SKM-1 (cell line): ENCODE data around the gene PCSK5.
A peak's percentile ranks its signal among the peaks of the same experiment; 100 is the strongest.

Source experiments
- DNase-seq: peaks from one replicate; lab custom pipeline; 2025; ENCODE audit not compliant: unreplicated experiment; lab: John Stamatoyannopoulos, UW

PCSK5 gene

DNA sequence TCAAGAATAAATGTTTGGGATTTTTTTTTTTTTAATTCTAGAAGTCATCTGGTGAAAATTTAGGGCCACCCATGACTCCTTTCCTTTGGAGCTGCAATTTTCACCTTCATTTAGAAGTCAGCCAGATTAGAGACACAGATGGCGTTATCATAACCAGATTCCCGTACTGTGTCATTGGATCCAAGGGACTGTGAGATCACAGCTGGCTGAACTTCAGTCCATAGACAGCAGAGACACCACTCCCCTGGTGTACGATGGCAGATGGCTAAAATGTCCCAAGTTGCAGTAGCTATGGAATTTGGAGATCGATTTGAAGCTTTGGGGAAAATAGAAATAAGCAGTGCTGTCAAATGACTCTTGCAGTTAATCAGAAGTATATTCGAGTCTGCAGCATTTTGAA, 287.5 kb downstream of the PCSK5 start:
- no peak for DNase-seq

DNA sequence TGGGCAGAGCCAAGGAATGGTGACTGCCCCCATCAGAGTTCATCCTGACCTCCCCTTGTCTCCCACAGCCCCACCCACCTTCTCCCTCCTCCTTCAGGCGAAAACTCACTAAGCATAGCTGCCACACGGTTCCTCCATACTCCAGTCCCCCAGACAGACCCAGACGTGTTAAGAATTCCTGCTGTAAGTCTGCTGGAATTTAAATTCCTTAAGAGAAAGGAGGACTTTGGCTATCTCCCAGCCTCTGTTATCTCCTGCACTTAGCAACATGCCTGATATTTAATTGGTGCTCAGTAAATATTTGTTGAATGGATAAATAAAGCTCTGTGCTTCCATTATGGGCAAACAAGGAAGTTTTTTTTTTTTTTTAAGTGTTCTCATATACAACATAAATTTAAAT, 290.1 kb downstream of the PCSK5 start:
- no peak for DNase-seq

DNA sequence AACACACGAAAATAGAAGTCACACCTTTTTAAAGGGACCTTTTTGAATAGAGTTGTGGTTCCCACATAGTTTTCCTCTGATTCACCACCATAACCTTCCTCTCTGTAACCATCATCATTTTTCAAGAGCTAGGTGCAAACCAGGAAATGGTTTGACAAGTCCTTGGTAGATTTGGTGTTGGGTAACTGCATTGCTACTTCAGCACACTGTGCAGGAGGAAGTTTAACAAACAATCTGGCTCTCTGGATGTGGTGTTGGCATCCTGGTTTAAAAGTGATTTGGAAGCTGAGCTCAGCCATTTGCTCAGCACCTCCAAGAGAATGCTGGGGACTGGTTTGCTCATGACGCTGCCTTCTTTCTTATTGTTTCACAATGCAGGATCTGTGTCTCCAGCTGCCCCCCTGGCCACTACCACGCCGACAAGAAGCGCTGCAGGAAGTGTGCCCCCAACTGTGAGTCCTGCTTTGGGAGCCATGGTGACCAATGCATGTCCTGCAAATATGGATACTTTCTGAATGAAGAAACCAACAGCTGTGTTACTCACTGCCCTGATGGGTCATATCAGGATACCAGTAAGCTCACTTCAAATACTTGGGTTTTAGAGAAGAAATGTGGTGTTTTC, 290.7 kb downstream of the PCSK5 start:
- DNase-seq: peak; percentile 17

DNA sequence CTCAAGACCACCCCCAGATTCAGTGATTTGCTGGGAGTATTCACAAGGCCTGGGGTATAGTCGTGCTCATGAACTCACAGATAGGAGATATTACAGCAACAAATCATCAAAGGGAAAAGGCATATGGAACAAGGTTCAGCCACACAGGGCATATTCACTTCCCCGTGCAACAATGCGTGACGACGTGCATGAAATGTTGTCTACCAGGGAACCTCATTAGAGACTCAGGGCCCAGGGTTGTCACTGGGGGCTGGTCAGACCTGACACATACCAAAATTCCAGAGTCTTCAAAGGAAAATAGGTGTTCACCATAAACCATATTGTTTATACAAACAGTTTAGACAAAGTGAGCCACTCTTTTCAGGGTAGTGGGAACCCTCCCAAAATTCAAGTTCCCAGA, 291.3 kb downstream of the PCSK5 start:
- DNase-seq: no peak

DNA sequence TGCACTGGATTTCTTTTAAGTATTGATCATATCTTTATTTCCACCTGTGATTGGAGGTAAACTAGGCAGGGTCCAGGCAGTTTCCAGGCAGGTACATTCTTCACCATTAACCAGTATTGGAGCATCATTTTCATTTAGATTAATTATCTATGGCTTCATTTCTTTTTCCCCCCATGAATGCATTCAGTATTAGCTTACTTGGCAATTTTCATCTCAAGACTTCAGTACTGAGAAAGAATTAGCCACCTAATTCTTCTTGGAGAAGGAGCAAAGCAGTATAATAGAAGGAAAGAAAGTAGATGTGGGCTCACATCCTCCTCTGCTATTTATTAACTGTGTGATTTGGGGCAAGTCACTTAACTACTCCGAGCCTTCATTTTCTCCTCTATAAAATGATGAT, 295.0 kb downstream of the PCSK5 start:
- no peak for DNase-seq

DNA sequence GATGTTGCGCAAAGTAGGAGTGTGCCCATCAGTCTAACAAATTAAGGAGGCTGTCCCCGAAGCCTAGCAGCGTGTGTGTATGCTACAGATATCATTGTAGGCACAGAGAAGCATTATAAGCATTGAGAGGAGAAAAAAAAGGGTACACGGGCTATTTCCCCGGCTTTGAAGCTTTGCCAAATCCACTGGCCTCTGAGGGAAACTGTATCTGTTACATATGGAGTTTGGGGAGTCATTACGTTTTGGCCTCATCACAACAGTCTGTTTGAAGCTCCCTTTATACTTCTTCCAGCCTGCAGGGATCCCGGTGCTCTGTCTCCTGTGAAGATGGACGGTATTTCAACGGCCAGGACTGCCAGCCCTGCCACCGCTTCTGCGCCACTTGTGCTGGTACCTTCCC, 297.8 kb downstream of the PCSK5 start:
- DNase-seq: no peak

DNA sequence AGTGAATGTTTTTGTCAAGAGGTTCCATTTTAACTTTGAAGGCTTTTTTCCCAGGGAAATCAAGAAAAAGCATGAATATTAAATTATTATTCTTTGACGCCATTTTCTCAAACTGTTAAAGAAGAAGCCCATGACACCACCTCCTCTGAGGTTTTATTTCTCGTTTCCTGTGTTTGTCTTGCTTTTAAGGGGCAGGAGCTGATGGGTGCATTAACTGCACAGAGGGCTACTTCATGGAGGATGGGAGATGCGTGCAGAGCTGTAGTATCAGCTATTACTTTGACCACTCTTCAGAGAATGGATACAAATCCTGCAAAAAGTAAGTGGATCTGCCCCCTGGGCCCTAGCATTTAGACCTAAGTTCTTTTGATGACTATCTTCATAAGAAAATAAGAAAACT, 298.4 kb downstream of the PCSK5 start:
- no peak for DNase-seq

DNA sequence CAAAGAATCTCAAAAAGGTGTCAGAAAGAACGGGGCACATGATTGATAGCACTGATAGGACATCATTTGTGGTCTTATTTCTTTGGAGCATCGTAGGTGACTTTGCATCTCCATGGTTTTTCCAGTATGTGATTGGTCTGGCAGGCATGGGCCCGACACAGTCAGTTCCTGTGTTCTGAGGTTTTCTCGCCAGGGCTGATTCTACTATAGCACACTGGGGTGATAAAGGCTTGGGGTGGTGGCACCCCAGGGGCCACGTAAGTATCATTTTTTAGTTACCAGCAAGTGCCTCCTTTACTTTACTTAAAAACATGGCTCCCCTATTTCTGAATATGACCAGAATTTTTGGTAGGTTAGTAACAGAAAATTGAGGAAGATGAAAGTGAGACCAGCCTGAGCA, 301.0 kb downstream of the PCSK5 start:
- no peak for DNase-seq

DNA sequence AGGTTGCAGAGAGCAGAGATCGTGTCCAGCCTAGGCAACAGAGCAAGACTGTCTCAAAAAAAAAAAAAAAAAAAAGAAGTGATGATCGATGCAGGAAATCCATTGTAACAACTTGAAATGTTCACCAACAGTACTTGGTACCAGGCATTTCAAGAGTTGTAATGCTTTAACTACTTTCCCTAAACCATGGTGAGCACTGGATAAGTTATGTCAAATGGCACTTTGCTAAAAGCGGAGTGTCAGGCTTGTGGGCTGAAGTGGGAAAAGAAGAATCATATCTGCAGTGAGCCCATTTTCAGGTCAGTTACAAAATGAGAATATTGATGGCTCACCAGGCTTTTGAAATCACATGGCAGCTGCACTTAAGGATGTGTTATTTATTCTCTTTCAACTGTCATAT, 301.5 kb downstream of the PCSK5 start:
- no peak for DNase-seq

DNA sequence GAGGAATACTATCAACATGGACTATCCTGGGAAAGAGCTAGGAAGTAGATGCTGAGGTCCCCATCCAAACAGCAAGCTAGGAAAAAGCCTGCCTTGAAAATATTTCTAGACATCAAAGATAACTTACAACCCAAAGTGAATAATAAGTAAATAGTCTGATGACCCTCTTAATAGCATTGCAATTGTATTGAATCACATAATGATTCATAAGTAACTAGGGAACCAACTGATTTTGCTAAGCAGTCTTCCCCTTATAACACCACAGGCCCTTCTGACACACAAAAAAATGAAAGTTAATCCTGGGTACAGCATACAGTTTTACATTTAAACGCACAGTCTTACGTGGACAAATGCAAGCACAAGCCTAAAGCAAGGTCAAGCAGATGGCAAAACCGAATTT, 304.4 kb downstream of the PCSK5 start:
- DNase-seq: no peak

DNA sequence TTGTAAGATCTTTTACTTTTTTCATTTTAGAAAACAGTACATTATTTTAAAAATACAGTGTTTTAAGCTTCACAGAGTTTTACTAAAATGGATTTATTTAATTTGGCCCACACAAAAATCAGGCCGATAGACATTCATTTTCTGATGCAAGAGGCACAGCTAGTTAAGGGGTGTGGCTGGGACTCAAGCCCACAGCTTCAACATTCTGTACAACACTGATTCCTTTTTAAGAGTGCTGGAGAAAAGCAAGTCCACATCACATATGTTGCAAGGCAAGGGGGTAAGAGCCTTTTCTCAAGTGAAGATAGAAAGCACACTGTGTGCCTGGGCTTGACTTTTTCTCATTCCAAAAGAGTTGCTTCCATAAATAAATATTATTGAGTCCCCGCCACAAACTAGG, 307.9 kb downstream of the PCSK5 start:
- DNase-seq: no peak

DNA sequence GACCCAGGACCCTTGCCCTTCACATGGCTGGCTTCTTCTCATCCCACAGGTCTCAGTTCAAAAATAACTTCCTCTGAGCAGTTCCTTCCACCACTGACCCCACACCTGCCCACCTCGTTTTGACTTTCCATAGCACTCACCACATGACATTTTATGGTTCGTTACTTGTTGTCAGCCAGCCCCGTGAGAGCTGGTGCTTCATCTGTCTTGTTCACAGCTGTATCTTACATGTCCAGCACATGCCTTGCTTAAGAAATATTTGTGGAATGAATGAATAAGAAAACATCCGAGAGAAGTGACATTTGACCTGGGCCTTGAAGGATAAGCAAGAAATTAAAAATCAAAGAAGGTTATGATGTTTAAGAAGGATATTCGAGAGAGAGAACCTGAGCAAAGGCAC, 309.8 kb downstream of the PCSK5 start:
- no peak for DNase-seq

DNA sequence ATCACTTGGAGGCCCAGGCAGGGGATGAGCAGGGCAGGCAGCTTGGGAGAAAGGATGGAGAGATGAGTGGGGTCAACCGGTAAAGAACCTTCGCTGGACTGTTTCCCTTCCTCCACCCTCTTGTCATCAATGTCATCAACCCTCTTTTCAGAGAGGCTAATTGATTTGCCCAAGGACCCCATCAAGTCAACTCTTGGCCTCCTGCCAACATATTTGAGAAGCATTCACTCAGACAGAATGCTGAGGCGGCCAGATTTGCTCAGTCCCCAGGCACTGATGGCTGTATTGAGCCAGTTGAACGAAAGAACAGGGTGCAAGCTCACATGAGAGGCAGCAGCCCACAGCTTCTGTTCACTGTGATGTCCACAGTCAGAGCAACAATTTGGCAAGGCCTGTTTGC, 310.3 kb downstream of the PCSK5 start:
- DNase-seq: no peak

DNA sequence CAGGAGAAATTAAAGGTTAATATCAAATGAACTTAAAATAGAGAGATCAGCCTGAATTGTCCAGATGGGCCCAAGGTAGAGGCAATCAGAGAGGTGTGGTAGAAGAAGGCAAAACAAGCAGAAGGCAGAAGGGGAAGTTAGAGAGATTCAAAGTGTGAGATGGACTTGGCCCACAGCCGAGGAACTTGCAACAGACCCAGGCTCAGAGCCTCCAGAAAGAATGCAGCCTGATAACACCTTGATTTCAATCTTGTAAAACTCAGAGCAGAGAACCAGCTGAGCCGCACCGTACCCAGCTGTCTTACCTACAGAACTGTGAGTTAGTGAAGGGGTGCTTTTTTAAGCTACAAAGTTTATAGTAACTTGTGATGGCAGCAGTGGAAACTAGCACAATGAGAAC, 312.9 kb downstream of the PCSK5 start:
- DNase-seq: no peak

DNA sequence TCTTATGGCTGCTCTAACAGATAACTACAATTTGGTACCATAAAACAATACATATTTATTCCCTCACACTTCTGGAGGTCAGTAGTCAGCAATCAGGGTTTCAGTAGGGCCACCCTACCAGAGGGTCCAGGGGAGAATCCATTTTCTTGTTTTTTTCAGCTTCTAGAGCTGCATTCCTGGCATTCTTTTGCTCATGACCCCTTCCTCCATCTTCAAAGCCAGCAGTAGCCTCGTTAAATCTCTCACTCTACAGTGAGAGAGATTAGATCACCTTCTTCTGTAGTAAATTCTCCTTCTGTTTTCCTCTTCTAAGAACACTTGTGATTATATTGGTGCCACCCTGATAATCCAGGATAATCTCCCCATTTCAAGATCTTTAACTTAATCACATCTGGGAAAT, 316.3 kb downstream of the PCSK5 start:
- no peak for DNase-seq

DNA sequence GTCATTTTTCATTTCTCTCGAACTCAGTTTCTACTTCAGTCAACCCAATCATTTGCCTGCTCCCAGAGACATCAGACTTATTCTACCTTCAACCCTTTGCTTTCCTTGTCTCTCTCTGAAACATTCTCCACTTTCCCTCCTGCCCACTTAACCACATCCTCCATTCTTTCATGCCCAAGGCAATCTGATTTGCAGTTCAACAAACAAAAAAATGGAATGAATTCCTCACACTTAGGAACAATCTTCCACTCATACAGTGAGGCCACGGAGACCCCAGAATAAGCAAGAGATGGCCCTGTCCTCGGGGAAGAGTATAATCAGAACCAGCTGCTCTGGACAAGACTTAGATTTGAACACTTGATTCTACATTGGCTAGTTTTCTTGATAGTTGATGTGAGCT, 323.3 kb downstream of the PCSK5 start:
- no peak for DNase-seq

DNA sequence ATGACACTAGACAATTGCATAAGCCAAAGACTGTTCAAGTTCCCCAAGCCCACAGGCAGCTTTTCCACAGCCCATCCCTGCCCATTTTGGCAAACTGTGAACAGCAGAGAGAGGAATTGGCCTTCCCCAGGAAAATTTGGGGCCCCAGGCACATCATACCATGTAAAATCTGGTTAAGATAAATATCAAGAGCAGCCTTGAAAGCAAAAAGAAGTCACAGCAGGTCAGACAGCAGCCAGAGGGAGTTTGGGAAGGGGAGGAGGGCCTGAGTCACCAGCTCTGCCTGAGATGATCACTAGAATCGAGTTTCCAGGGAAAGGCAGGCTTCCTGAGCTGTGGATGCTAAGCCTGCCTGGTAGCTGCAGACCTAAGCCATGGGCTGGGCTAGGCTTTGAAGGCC, 324.6 kb downstream of the PCSK5 start:
- DNase-seq: no peak

DNA sequence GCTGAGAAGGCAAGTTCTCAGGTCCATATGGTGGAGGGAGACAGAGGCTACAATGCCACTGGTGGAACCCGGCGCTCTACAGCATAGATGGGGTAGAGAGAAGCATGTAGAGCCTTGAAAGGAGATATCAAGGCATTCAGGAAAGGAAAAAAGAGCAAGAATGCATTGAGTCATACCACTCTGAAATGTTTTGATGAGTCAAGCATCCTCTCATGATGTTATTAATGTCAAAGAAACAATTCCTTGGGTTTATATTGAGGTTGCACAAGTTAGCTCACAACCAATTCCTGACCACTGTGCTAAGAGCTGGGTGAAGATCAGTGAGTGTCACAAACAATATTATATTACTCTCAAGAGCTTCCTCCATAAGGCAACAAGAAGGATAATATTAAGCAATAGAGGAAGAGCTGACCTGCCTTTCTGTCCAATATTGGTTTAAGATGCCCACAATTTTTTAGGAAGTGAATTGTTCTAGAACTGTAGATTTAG, 325.7 kb downstream of the PCSK5 start:
- peak; percentile 0 for DNase-seq

DNA sequence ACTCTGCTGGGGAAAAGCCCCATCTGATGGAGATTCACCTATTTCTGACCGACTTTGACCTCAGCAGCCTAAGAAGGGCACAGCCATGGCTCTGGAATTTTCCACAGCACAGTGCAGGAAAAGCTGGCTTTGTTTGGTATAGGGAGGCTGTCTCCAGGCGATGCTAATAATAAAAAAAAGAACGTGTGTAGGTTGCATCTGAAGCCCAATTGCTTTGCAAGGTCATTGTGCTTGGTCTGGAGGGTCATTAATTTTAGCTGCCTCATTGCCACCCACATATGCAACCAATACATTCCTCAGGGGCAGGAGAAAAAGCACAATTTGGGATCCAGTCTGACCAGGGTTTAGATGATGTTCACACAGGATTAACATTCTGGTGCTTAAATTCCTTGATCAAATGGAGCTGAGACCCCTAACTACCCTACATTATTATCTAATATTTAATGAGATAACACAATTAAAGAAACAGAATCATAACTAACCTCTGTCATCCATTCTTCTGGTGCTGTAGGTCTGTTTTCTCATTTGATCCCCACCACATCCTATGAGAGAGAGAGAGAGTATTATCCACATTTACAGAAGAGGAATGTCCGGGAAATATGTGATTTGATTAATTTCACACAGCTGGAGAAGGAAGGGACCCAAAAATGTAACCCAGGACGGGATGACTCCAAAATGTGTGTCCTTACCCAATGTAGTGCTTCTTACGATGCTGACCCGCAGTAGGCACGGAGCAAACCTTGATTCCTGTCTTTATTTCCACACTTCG, 327.8 kb downstream of the PCSK5 start:
- no peak for DNase-seq

DNA sequence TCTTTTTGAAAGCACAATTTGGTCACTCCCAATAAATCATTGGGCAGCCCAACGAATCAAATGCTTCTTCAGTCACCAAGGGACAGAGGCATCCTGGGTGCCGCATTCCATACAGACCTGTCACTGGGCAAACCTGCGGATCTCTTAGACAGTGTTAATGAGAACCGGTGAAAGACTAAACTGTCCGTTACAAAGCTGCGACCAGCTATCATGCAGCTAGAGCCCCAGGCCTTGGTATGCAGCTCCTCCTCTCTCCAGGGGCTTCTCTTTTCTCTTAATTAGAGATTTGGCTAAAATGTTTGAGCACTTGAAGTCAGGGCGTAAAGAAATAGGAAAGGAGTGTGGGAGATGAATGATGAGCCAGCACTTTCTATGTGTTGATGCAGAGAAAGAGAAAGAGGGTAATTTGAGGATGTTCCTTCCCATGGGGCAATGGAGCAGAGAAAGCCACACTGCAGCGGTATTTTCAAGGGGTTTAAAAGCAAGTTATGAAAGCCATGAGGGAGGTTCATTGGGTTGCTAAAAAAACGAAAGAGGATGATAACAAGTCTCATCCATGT, 328.5 kb downstream of the PCSK5 start:
- no peak for DNase-seq

DNA sequence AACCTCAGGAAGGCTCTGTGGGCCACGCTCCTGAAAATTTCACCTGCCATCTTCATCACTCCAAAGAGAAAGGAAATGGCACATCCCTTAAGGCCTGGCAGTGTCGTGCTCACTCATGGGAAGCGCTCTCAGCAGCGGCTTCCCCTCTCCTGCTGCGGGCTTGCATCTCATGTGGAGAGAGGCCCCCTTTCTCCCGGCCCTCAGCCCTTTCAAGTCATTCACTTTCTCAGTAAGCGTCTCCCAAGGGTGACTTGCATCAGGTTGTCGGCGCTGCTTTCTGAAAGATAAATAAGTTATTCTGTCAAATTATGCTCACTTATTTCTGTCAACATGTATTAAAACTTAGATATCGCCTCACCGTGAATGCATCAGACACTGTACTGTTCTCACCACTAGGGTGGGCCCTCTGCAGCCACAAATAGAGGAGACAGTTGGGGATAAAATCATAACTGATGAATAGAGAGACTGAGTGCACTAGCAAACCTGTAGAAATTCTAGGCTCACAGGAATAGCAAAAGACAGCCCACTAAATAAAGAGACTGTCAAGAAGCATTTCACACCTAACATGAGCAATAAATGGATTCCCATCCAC, 329.2 kb downstream of the PCSK5 start:
- no peak for DNase-seq

DNA sequence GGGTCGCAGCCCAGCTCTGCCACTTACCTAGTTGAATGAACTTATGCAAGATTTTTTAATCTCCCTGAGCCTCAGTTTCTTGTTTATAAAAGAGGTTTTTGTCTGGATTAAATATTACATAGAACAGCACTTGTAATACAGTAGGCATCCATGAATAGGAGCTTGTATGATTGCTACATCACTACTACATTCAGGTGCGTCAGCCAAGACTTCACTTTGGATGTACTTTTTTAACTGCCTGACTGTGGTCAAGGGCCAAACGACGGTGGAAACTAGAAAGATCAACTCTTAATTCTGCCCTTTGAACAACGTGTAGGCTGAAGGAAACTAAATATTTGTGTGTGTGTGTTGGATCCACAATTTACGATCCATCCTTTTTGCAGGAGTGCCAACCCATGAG, 330.9 kb downstream of the PCSK5 start:
- no peak for DNase-seq
